Pancreas (tissue), 10 donors: ENCODE results near the gene DUSP12. TPM values are rescaled to one million over a fixed set of nuclear protein-coding genes. Genes with fewer than 3 reads are reported as not detected.

Experiments used
- ATAC-seq, 4 donors: fragments of 200-7000 bp; cut with Tn5 transposase; one replicate each; pipeline versions ENCODE4 v1.8.0 to v1.9.1; 2020; ENCODE audit warnings: mild to moderate bottlenecking in 4 of 4, moderate library complexity in 4 of 4
- DNase-seq, 6 donors: peaks; one replicate each; pipeline ENCODE4 v3.0.0-alpha.2; 2020
- FAIRE-seq: peaks from 2 replicates; lab custom pipeline; 2012; peaks lifted over from hg19 to GRCh38; lab: Jason Lieb, UNC
- H3K27ac ChIP-seq, 4 donors: fragments of 200-600 bp; sonication (generic); 1 replicate in 3 of 4; 2 replicates in 1 of 4; pipeline versions ENCODE4 v1.5.0 to v1.8.0; 2020
- H3K27me3 ChIP-seq, 4 donors: fragments of 200-600 bp; one replicate each; pipeline ENCODE4 v1.8.0; 2021
- H3K36me3 ChIP-seq, 3 donors: fragments of 200-600 bp; sonication (generic) in 1 of 3; one replicate each; pipeline versions ENCODE4 v1.5.0 to v1.8.0; 2020 to 2021
- H3K4me1 ChIP-seq, 3 donors: fragments of 200-600 bp; one replicate each; pipeline ENCODE4 v1.8.0; 2021
- H3K4me3 ChIP-seq, 4 donors: fragments of 200-600 bp; sonication (generic) in 2 of 4; one replicate each; pipeline versions ENCODE4 v1.5.0 to v1.8.0; 2020 to 2021
- H3K9me3 ChIP-seq, 4 donors: fragments of 200-600 bp; one replicate each; pipeline ENCODE4 v1.8.0; 2021
- CTCF ChIP-seq, 4 donors: fragments of 200-600 bp; sonication (generic) in 3 of 4; IDR thresholded peaks; one replicate each; pipeline versions ENCODE4 v1.5.0 to v1.8.0; 2021; ENCODE audit warnings: antibody characterized with exemption in 4 of 4
- WGBS, 2 donors: extraction: QIAGEN DNeasy Blood & Tissue Kit; methylation state at CpG; one replicate each; pipeline ENCODE4 v1.1.7; 2013; 5-methylcytosine and 5-hydroxymethylcytosine counted together
- intact Hi-C, 3 donors: fragments of 100-400 bp; cut with DNase I; formaldehyde crosslinking; loops; one replicate each; pipeline versions ENCODE4 v1.11.1 to v1.14.2; 2022
- polyA plus RNA-seq, 2 donors: library from polyadenylated mRNA; stranded (reverse); fragments of 200-250 nt; gene quantifications; one replicate each; pipeline ENCODE4 v1.2.3, GENCODE V29; 2013
- total RNA-seq, 6 donors: library from RNA; stranded (reverse); fragmentation: NEBNext Ultra II Directional in 4 of 6; extraction: Animal tissue kit (Norgen Biotek cat#: 25700) in 4 of 6; gene quantifications; one replicate each; pipeline versions ENCODE4 v1.2.1 to v1.2.4, GENCODE V29; 2021 to 2023
- donor health status: healthy with polysubstance abuse.
- donor health status: DM: no; HTN: no; CAD: no; lungs with moderate emphysema.
- donor health status: DM: no; HTN: no; CAD: no.
- donor health status: control.
- donor health status: control.
- donor health status: Bipolar disorder and iron deficiency.
- donor health status: DM: yes; HTN: yes; CAD: no.
- donor health status: DM: no; HTN: no; CAD: no.
- donor health status: DM: no; HTN: no; CAD: no.
- donor health status: DM: yes; HTN: yes; CAD: no.

DUSP12 gene
- total and polyA plus RNA-seq, 8 donors: 5.7 to 16.0 (median 9.1) TPM

GRCh38 chr1:161726473-161727255 lies 22.9 kb upstream of the DUSP12 start:
- Histone ChIP-seq H3K4me3 (peak overlapping the region; percentile 68 to 90 (median 74)), H3K27ac (peak overlapping the region; percentile 56 to 83 (median 78)), H3K36me3 (no peaks in the 10 kb centered on the region), H3K4me1 (peaks cover 0 to 7% (median 0%) of the 10 kb centered on the region in 3 donors), H3K27me3 (no peaks in the 10 kb centered on the region), H3K9me3 (no peaks in the 10 kb centered on the region)
- intact Hi-C loops: no loop called here
- DNase-seq (peak; percentile 88 to 94 (median 89)), ATAC-seq (peak; percentile 88 to 93 (median 90)), FAIRE-seq (no peak)
- 1% methylated on average over 61 to 83 of the region's 83 CpGs for WGBS, 2 donors
- no peak for TF ChIP-seq CTCF (IDR thresholded peaks at IDR 0.05)

- Histone ChIP-seq H3K27me3 (no peaks in the 10 kb centered on the region), H3K27ac (peak overlapping the region; percentile 56 to 77 (median 68)), H3K36me3 (no peaks in the 10 kb centered on the region), H3K9me3 (no peaks in the 10 kb centered on the region), H3K4me1 (peaks cover 0 to 7% (median 0%) of the 10 kb centered on the region in 3 donors), H3K4me3 (peak overlapping the region; percentile 45 to 77 (median 69))
- intact Hi-C loops: no loop called here
- 3% methylated on average over 36 to 38 of the region's 38 CpGs for WGBS, 2 donors
- ATAC-seq (peak in 2 of 4 donors; percentile 9 to 25), DNase-seq (no peak), FAIRE-seq (no peak)
- no peak for TF ChIP-seq CTCF (IDR thresholded peaks at IDR 0.05)
Observed at GRCh38 chr1:161727256-161727924, 22.2 kb upstream of the DUSP12 start.

- no peaks in the 10 kb centered on the region for H3K36me3 ChIP-seq
- 81 to 96% methylated on average over 4 to 7 of the region's 7 CpGs for WGBS, 2 donors
- H3K27me3 ChIP-seq: no peaks in the 10 kb centered on the region
- H3K9me3 ChIP-seq: no peaks in the 10 kb centered on the region
- FAIRE-seq (no peak), ATAC-seq (no peak), DNase-seq (no peak)
- no peak overlapping the region for H3K27ac ChIP-seq
- intact Hi-C loops: no loop called here
- no peak for TF ChIP-seq CTCF (IDR thresholded peaks at IDR 0.05)
- peaks cover 0 to 7% (median 0%) of the 10 kb centered on the region in 3 donors for H3K4me1 ChIP-seq
- no peak overlapping the region for H3K4me3 ChIP-seq
Observed at GRCh38 chr1:161728376-161729226, 21.0 kb upstream of the DUSP12 start.

- no peaks in the 10 kb centered on the region for H3K36me3 ChIP-seq
- no peak overlapping the region for H3K27ac ChIP-seq
- peaks cover 0 to 7% (median 0%) of the 10 kb centered on the region in 3 donors for H3K4me1 ChIP-seq
- no peak overlapping the region for H3K4me3 ChIP-seq
- no peak for TF ChIP-seq CTCF (IDR thresholded peaks at IDR 0.05)
- DNase-seq (no peak), FAIRE-seq (no peak), ATAC-seq (no peak)
- no peaks in the 10 kb centered on the region for H3K9me3 ChIP-seq
- no peaks in the 10 kb centered on the region for H3K27me3 ChIP-seq
- 69 to 79% methylated on average over 6 of the region's 6 CpGs for WGBS, 2 donors
- intact Hi-C loops: loop anchor here in 1 of 3 donors (10.0 kb wide), 1 partner anchor 245 kb away; no protein-coding TSS in a partner anchor
Observed at GRCh38 chr1:161730050-161730564, 19.5 kb upstream of the DUSP12 start.
